Loucy (cell line): ENCODE data around the gene RBMS2.

Source experiments
- H2AFZ ChIP-seq: fragments of 200-600 bp; sonication (generic); 2 replicates; pipeline ENCODE4 v1.6.0; 2016; ENCODE audit warnings: antibody characterized with exemption, mild to moderate bottlenecking, low read length, moderate library complexity
- H3F3A ChIP-seq: fragments of 200-600 bp; 2 replicates; pipeline ENCODE4 v1.6.0; 2016; ENCODE audit warnings: antibody characterized with exemption, low read depth, mild to moderate bottlenecking
- H3K27me3 ChIP-seq: fragments of 200-600 bp; sonication (generic); 2 replicates; pipeline ENCODE4 v1.6.1; 2014; ENCODE audit warnings: low read length, mild to moderate bottlenecking; ENCODE audit not compliant: insufficient read depth, poor library complexity, severe bottlenecking
- H3K36me3 ChIP-seq: fragments of 200-600 bp; sonication (generic); 2 replicates; pipeline ENCODE4 v1.6.1; 2016; ENCODE audit warnings: low read length; ENCODE audit not compliant: insufficient read depth
- H3K4me1 ChIP-seq: fragments of 200-600 bp; sonication (generic); 2 replicates; pipeline ENCODE4 v1.5.1; 2014; ENCODE audit warnings: low read length, mild to moderate bottlenecking; ENCODE audit not compliant: insufficient read depth, poor library complexity, severe bottlenecking
- H3K4me2 ChIP-seq: fragments of 200-600 bp; sonication (generic); 2 replicates; pipeline ENCODE4 v1.6.0; 2014; ENCODE audit warnings: antibody characterized with exemption, low read length, low read depth, mild to moderate bottlenecking; ENCODE audit not compliant: poor library complexity, severe bottlenecking
- H3K4me3 ChIP-seq: fragments of 200-600 bp; sonication (generic); 2 replicates; pipeline ENCODE4 v1.5.1; 2014; ENCODE audit warnings: low read length, mild to moderate bottlenecking, mixed read lengths; ENCODE audit not compliant: poor library complexity, severe bottlenecking
- H3K79me2 ChIP-seq: fragments of 200-600 bp; sonication (generic); 2 replicates; pipeline ENCODE4 v1.6.1; 2014; ENCODE audit warnings: low read length; ENCODE audit not compliant: insufficient read depth
- H3K9ac ChIP-seq: fragments of 200-600 bp; sonication (generic); 2 replicates; pipeline ENCODE4 v1.6.0; 2014; ENCODE audit warnings: mild to moderate bottlenecking, low read depth, low read length, moderate library complexity; ENCODE audit not compliant: poor library complexity, severe bottlenecking
- H3K9me2 ChIP-seq: fragments of 200-600 bp; sonication (generic); replicated peaks from 2 replicates; pipeline ENCODE4 v1.6.1; 2016; ENCODE audit warnings: low read depth, low read length, mixed read lengths
- H3K9me3 ChIP-seq: fragments of 200-600 bp; sonication (generic); 2 replicates; pipeline ENCODE4 v1.6.1; 2014; ENCODE audit warnings: mild to moderate bottlenecking, antibody characterized with exemption, low read length, low read depth; ENCODE audit not compliant: insufficient read depth
- H4K20me1 ChIP-seq: fragments of 200-600 bp; sonication (generic); 2 replicates; pipeline ENCODE4 v1.6.0; 2014; ENCODE audit warnings: antibody characterized with exemption, low read length, mild to moderate bottlenecking; ENCODE audit not compliant: insufficient read depth, poor library complexity, severe bottlenecking
- EZH2phosphoT487 ChIP-seq: fragments of 200-600 bp; IDR thresholded peaks from 2 replicates; pipeline ENCODE4 v1.6.1; 2018; ENCODE audit warnings: antibody characterized with exemption, mild to moderate bottlenecking, moderate library complexity, borderline replicate concordance
- TF ChIP-seq, protein P1 (sequence below): fragments of 200-600 bp; sonication (generic); conservative IDR thresholded peaks from 2 replicates; pipeline ENCODE4 v1.5.1; 2014; ENCODE audit warnings: mild to moderate bottlenecking, antibody characterized with exemption, low read length

The RBMS2 gene

DNA sequence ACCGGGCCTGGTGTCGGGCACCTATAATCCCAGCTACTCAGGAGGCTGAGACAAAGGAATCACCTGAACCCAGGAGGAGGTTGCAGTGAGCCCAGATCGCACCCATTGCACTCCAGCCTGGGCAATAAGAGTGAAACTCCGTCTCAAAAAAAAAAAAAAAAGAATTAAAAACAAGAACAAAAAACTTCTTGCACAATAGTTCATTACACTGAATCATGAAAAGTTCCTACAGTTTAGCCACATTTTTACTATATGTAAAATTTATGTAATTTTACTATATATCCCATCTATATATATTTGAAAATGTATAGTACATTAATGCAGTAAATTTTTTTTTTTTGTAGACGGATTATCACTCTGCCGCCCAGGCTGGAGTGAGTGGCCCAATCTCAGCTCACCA is 119.6 kb downstream of the RBMS2 start:
- Histone ChIP-seq H3K79me2 (peaks cover 63% of the 10 kb centered on the region), H3F3A (peaks cover 13% of the 10 kb centered on the region), H3K36me3 (peaks cover 56% of the 10 kb centered on the region; the same call in 1 of the 2 replicates), H4K20me1 (peaks cover 77% of the 10 kb centered on the region), H3K4me3 (no peak overlapping the region), H3K27me3 (peaks cover 5% of the 10 kb centered on the region), H2AFZ (no peak overlapping the region), H3K4me2 (peak overlapping the region; percentile 99), H3K4me1 (peaks cover 37% of the 10 kb centered on the region), H3K9ac (no peak overlapping the region), H3K9me2 (no peaks in the 10 kb centered on the region), H3K9me3 (no peaks in the 10 kb centered on the region)
- no peak for TF ChIP-seq EZH2phosphoT487
- TF ChIP-seq, protein P1, sequence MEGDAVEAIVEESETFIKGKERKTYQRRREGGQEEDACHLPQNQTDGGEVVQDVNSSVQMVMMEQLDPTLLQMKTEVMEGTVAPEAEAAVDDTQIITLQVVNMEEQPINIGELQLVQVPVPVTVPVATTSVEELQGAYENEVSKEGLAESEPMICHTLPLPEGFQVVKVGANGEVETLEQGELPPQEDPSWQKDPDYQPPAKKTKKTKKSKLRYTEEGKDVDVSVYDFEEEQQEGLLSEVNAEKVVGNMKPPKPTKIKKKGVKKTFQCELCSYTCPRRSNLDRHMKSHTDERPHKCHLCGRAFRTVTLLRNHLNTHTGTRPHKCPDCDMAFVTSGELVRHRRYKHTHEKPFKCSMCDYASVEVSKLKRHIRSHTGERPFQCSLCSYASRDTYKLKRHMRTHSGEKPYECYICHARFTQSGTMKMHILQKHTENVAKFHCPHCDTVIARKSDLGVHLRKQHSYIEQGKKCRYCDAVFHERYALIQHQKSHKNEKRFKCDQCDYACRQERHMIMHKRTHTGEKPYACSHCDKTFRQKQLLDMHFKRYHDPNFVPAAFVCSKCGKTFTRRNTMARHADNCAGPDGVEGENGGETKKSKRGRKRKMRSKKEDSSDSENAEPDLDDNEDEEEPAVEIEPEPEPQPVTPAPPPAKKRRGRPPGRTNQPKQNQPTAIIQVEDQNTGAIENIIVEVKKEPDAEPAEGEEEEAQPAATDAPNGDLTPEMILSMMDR = no peak

- Histone ChIP-seq H4K20me1 (peaks cover 55% of the 10 kb centered on the region), H3K9ac (peak overlapping the region; percentile 97), H3K36me3 (peaks cover 32% of the 10 kb centered on the region; the same call in 1 of the 2 replicates), H3K79me2 (peaks cover 56% of the 10 kb centered on the region), H3K27me3 (peaks cover 5% of the 10 kb centered on the region), H3K9me3 (no peaks in the 10 kb centered on the region), H3K9me2 (no peaks in the 10 kb centered on the region), H3F3A (no peaks in the 10 kb centered on the region), H3K4me3 (peak overlapping the region; percentile 93), H3K4me2 (peak overlapping the region; percentile 99), H3K4me1 (peaks cover 32% of the 10 kb centered on the region), H2AFZ (no peak overlapping the region)
- TF ChIP-seq, protein P1 = no peak
- no peak for TF ChIP-seq EZH2phosphoT487
Observed at GRCh38 chr12:56644654-56645053, 123.0 kb downstream of the RBMS2 start.

DNA sequence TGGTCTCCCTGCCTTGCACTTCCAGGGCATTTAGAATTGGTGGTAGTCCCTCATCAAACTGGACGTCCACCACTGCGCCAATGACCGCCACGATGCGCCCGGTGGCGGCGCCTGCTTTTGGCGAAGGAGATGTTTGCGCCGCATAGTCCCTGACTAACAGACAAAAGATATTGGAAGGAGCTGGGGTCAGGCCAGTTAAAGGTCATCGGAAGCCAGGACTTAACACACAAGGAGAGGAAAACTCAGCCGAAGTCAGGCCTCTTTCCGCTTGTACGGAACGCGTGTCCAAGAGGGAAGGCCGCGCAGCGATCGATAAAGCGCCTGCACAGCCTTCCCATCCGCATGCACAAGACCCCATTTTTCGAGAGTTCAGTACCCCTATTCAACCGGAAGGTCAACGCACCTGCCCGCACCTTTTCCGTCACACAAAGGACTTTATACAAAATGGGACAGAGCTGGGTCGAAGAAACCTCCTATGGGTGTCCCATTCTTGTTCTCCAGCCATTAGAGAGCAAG is 123.6 kb downstream of the RBMS2 start:
- peaks cover 32% of the 10 kb centered on the region for H3K4me1 ChIP-seq
- no peaks in the 10 kb centered on the region for H3K9me3 ChIP-seq
- H3K27me3 ChIP-seq = peaks cover 5% of the 10 kb centered on the region
- H3K4me2 ChIP-seq = peak overlapping the region; percentile 99
- peaks cover 51% of the 10 kb centered on the region for H4K20me1 ChIP-seq
- H3K9ac ChIP-seq = peak overlapping the region; percentile 97
- peaks cover 51% of the 10 kb centered on the region for H3K79me2 ChIP-seq
- 0 out of 2 replicates have a peak overlapping the region, but pooled peaks have one; percentile 30 for H2AFZ ChIP-seq
- H3K36me3 ChIP-seq = peaks cover 27% of the 10 kb centered on the region; the same call in 1 of the 2 replicates
- no peaks in the 10 kb centered on the region for H3K9me2 ChIP-seq
- TF ChIP-seq, protein P1 = no peak
- TF ChIP-seq EZH2phosphoT487 = no peak
- no peaks in the 10 kb centered on the region for H3F3A ChIP-seq
- peak overlapping the region; percentile 93 for H3K4me3 ChIP-seq
